HG03095 (cell line): ENCODE results near the gene MSTN.
"Not testable (repeated sequence)": the region's sequence is repeated elsewhere in the genome, so short reads cannot be mapped to it uniquely, and the experiment has no call there.

ENCODE experiments used
- ATAC-seq: cut with Tn5 transposase; IDR thresholded peaks from one replicate; pipeline ENCODE4 v1.9.1; 2021; ENCODE audit warnings: moderate library complexity; ENCODE audit not compliant: unreplicated experiment

Gene MSTN

DNA sequence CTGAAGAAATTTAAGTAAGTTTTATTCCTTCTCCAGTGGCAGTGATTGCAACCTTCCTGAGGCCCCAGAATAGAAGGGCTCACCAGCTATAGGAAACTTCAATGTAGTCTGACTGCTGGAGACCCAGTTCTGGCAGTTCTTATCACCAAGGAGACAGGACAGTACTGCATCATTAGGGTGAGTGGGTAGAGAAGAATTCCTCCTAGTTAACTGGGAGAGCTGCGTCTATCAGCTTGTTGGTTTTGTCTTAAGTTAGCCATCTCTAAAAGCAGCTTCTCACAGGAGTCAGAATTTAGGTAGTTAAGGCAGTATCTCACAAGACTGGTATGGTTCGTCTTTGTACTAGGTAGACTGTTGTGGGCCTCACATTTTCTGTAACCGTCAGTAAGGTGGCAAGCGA, 3.3 kb upstream of the MSTN start:
- no peak for ATAC-seq

DNA sequence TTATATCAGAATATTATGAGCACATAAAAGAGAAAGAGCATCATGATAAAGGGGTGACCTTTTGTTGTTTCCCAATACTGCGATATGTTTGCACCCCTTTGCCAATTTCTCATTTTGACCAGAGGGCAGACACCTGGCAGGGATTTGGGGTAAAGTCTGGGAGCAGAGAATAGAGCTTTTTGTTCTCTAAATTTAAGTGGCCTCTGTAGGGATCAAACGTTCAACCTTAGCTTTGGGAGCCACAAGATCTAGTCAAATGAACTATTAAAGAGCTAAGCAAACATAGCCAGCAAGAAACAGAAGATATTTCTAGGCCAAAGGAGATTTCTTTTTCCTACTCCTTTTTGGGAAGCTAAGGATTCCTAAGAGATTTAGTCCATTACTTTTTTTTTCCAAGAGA, 1.1 kb upstream of the MSTN start:
- no peak for ATAC-seq

GRCh38 chr2:190062053-190062452, 476 bp downstream of the MSTN start:
- ATAC-seq, result no peak

DNA sequence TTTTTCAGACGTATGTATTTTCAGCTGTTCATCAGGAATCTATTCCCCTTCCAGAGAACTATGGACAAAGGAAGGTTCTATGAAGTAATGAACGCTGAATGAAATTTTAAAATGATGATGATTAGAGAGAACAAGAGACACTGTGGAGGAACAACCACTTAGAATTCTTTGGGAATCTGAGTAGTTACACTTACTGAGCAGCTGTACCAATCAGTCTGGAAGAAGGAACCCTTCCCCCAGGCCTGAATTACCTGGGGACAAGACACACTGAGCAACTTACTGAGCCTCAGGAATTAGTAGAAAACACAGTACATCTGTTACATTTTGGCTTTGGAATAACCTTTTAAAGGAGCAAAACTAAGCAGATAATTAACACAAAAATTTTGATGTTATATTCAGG, 1.9 kb downstream of the MSTN start:
- no peak for ATAC-seq

DNA sequence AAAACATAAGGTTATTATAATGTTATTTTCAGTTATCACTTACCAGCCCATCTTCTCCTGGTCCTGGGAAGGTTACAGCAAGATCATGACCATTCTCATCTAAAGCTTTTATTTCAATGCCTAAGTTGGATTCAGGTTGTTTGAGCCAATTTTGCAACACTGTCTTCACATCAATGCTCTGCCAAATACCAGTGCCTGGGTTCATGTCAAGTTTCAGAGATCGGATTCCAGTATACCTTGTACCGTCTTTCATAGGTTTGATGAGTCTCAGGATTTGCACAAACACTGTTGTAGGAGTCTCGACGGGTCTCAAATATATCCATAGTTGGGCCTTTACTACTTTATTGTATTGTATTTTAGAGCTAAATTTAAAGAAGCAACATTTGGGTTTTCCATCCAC, 2.5 kb downstream of the MSTN start:
- no peak for ATAC-seq

GRCh38 chr2:190053426-190053825, 9.1 kb downstream of the MSTN start:
- no peak for ATAC-seq

DNA sequence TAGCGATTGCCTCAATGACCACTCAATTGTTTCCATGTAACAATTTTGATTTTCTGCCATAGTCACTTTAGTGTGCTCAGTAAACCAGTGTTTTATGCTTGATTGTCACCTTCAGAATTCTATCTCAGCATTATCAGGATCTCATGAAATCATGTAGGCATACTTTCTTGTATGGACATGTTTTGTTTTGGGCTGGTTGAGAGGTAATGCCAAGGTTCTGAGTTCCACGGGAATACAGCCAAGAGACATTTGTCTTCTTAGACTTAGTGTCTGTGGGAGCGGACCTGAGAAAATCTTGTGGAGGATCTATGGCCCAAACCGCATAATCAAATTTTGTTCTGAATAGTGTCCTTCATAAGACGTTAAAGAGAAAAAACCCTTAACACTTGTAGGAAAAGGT, 10.2 kb downstream of the MSTN start:
- ATAC-seq, result no peak

DNA sequence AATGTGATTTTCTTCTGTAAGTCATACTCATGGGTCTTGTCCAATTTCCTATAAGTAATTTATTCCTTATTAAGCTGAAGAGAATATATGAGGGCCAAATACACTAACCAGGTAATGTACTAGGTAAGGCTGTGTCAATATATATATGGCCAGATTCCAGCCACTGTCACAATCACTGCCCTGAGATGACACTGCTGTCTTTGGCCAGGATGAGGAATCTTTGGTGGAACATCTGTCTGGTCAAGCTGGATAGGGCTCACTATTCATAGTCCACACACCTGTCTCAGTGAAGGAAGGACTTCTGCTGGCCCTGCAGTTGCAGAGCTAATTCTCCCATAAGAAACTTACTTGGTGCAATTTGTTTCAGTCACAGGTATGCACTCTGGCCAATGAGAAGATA, 11.3 kb downstream of the MSTN start:
- no peak for ATAC-seq

DNA sequence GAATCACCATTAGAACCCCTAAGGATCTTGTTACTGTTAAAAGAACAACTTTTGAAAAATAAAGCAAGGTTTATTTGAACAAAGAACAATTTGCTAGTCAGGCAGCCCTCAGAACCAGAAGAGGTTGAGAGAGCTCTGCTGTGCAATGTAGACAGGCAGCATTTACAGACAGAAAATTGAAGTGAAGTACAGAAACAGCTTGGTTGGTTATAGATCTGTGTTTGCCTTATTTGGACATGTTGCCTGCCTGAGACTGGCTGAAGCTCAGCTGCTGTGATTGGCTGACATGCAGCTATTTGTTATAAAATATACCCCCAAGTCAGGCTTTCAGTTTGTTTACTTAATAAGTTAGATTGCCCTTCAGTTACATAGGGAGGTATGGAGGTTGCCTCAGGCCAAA, 12.5 kb downstream of the MSTN start:
- ATAC-seq, result no peak

DNA sequence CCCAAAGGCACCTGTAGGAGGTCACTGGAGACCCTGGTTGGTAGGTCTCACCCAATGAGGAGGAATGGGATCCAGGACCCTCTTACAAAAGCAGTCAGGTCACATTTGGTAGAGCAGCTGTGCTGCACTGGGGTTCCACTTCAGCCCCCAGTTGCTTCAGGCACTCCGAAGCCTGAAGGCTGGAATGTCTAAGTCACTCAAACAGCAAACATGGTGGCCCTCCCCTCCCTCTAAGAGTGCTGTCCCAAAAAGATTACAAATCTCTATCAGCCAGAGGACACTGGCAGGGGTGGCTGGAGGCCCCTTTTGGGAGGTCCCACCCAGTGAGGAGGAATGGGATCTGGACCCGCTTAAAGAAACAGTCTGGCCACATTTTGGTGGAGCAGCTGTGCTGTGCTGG, 17.7 kb downstream of the MSTN start:
- no peak for ATAC-seq

GRCh38 chr2:190043441-190043840, 19.1 kb downstream of the MSTN start:
- ATAC-seq, result no peak

DNA sequence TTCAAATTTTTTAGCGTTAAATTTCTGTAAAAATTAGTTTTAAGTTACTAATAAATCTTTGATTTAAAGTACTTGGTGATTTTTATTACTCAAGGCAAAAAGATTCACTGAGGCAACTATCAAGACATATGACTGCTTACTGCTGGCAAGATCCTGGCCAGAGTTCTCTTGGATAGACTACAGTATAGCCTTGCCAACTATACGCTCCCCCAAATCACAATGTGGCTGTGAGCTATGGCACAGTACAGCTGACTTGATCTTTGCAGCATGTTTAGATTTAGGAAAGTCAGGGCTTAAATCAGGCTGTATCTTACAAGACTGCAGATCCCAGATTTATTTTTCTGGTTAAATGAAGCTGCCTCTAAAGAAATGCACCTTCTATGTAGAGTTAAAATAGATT, 26.5 kb downstream of the MSTN start:
- no peak for ATAC-seq

DNA sequence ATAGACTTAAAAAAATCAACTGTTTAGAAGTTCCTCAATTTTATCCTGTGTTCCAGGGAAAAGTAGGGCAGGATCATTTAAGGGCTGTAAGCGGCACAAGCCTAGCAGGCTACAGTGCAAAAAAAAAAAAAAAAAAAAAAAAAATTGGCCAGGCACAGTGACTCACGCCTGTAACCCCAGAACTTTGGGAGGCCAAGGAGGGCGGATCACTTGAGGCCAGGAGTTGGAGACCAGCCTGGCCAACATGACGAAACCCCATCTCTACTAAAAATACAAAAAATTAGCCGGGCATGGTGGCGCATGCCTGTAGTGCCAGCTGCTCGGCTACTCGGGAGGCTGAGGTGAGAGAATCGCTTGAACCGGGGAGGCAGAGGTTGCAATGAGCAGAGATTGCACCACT, 28.1 kb downstream of the MSTN start:
- not testable (repeated sequence) for ATAC-seq

DNA sequence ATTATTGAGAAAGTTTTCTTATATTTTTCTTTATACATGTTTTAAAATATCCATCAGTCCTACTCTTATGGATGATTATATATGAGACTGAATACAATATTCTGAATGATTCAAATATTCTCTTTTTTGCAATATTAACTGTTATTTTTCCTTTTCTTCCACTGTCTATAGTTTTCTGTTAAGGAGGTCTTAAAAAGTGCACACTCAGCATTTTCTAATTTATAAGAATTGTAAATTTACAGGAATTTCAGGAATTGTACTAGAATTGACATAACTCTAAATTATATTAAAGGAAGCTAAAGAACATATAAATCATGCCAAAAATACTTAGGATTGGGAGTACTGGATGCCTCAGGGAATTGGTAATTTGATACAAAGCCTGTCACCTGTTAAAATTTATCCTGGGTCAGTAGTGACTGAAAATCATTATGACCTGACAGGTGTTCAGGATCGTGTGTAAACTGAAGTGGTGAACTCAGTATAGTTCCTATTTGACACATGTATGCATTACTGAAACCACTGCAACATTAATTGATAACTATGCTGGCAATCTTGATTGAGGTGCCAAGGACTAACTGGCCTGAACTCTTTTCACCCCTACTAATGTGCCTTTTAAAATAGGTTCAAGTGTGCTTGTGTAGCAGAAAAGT, 30.4 kb downstream of the MSTN start:
- no peak for ATAC-seq

DNA sequence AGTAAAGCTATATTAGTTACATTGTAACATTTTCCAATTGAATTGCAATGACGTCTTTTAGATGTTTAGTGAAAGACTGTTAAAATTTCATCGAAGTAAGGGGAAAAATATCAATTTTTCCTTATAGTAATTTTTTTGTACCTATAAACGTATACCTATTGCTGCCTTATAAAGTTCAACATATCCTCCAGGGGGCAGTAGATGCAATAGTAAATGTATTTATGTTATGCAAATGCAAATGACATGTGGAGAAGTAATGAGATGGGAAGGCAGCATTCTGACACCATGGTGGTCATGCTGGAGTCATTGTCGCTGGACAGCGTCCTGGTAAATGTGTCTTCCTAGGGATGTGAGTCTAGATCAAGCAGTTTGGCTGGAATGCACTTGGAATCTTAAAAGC, 38.7 kb downstream of the MSTN start:
- ATAC-seq, result no peak

DNA sequence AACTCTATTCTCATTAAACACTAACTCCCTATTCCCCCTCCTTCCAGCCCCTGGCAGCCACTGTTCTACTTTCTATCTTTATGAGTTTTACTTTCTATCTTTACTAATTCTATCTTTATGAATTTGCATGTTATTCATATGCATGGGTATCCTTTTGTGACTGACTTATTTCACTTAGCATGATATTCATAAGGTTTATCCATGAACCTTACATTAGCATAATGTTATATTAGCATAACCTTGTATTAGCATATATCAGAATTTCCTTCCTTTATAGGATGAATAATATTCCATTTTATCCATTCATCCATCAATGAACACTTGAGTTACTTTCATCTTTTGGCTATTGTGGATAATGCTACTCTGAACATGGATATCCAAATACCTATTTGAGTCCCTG, 41.8 kb downstream of the MSTN start:
- no peak for ATAC-seq

DNA sequence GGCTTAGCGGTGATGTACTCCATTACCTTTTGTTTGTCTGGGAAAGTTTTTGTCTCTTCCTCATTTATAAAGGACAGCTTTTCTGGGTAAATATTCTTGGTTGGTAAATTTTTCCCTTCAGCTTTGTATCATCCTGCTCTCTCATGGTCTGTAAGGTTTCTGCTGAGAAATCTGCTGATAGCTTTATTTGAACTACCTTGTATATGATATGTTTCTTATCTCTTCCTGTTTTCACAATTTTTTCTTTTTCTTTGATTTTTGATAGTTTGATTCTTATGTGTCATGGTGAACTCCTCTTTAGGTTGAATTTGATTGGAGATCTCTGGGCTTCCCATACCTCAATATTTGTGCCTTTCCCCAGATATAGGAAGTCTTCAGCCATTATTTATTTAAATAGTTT, 44.7 kb downstream of the MSTN start:
- no peak for ATAC-seq

DNA sequence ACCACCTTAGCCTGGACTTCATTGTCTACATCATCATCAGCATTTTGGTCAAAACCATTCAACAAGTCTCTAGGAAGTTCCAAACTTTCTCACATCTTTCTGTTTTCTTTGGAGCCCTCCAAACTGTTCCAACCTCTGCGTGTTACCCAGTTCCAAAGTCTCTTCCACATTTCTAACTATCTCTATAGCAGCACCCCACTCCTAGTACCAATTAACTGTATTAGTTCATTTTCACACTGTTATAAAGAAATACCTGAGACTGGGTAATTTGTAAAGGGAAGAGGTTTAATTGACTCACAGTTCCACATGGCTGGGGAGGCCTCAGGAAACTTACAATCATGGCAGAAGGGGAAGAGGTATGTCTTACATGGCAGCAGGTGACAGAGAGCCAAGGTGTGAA, 46.6 kb downstream of the MSTN start:
- ATAC-seq, result not testable (repeated sequence)
